Measurements from ENCODE around the gene SSH3.

SSH3 gene

DNA sequence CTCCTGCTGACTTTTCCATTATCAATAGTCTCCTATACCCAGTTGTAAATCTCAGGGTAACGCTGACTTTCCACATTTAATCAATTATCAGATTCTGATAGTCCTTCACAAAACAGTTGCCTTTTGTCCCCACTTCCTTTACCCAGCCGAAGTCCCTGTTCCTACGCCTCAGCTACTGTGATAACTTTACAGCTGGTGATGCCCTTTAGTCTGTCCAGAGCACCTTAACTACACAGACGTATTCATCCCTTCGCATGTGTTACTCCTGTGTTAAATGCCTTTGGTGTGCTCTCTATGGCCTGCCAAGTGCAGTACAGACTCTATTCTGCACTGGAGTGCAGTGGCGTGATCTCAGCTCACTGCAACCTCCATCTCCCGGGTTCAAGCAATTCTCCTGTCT, 20.2 kb downstream of the SSH3 start:
- WGBS (ENCODE audit: insufficient coverage, insufficient read length) = no CpG with 5 or more reads among the region's 7 CpGs
- Histone ChIP-seq H3K4me3 (ENCODE audit: low read length) (no peak overlapping the region), H3K9me3 (ENCODE audit: control insufficient read depth, insufficient read depth, low read length) (no peaks in the 10 kb centered on the region), H3K4me1 (ENCODE audit: control insufficient read depth, insufficient read depth, low read length) (no peaks in the 10 kb centered on the region), H3K27me3 (ENCODE audit: control insufficient read depth, insufficient read depth, low read length) (peaks cover 5% of the 10 kb centered on the region; the same call in 1 of the 2 replicates), H3K27ac (ENCODE audit: low read length) (no peak overlapping the region), H3K36me3 (ENCODE audit: control insufficient read depth, insufficient read depth, low read length) (no peaks in the 10 kb centered on the region)
- no peak for DNase-seq (ENCODE audit: low read depth, low spot score)

DNA sequence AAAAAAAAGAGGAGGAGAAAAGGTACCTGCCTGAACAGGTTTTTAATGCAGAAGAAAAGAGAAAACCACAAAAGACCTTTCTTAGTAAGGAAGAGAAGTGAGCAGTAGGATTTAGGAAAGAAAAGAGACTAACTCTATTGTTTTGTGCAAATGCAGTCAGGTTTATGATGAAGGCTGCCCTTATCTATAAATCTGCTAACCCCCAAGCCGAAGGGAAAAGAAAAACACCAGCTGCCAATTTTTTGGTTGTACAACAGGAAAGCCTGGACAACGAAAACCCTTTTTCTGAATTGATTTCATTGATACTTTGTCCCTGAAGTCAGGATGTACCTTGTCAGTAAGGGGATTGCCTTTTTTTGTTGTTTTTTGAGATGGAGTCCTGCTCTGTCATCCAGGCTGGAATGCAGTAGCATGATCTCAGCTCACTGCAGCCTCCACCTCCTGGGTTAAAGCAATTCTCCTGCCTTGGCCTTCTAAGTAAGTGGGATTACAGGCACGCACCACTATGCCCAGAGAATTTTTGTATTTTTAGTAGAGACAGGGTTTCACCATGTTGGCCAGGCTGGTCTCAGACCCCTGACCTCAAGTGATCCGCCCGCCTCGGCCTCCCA, 28.9 kb downstream of the SSH3 start:
- Histone ChIP-seq H3K9me3 (ENCODE audit: control insufficient read depth, insufficient read depth, low read length) (no peaks in the 10 kb centered on the region), H3K4me3 (ENCODE audit: low read length) (no peak overlapping the region), H3K27ac (ENCODE audit: low read length) (no peak overlapping the region), H3K36me3 (ENCODE audit: control insufficient read depth, insufficient read depth, low read length) (no peaks in the 10 kb centered on the region), H3K27me3 (ENCODE audit: control insufficient read depth, insufficient read depth, low read length) (no peaks in the 10 kb centered on the region), H3K4me1 (ENCODE audit: control insufficient read depth, insufficient read depth, low read length) (no peaks in the 10 kb centered on the region)
- WGBS (ENCODE audit: insufficient coverage, insufficient read length) = no CpG with 5 or more reads among the region's 6 CpGs
- DNase-seq (ENCODE audit: low read depth, low spot score) = no peak

DNA sequence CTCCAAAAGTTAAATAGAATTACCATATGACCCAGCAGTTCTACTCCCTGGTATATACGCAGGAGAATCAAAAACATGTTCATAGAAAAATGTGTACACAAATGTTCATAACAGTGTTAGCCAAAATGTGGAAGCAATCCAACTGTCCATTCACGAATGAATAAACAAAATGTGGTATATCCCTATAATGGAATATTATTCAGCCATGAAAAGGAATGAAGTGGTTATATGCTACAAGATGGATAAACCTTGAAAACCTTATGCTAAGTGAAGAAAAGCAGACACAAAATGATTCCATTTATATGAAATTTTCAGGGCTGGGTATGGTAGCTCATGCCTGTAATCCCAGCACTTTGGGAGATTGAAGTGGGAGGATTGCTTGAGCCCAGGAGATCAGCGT, 33.9 kb downstream of the SSH3 start:
- Histone ChIP-seq H3K27me3 (ENCODE audit: control insufficient read depth, insufficient read depth, low read length) (no peaks in the 10 kb centered on the region), H3K27ac (ENCODE audit: low read length) (no peak overlapping the region), H3K4me1 (ENCODE audit: control insufficient read depth, insufficient read depth, low read length) (no peaks in the 10 kb centered on the region), H3K9me3 (ENCODE audit: control insufficient read depth, insufficient read depth, low read length) (no peaks in the 10 kb centered on the region), H3K4me3 (ENCODE audit: low read length) (no peak overlapping the region), H3K36me3 (ENCODE audit: control insufficient read depth, insufficient read depth, low read length) (no peaks in the 10 kb centered on the region)
- no peak for DNase-seq (ENCODE audit: low read depth, low spot score)
- WGBS (ENCODE audit: insufficient coverage, insufficient read length) = no CpG with 5 or more reads among the region's 3 CpGs

DNA sequence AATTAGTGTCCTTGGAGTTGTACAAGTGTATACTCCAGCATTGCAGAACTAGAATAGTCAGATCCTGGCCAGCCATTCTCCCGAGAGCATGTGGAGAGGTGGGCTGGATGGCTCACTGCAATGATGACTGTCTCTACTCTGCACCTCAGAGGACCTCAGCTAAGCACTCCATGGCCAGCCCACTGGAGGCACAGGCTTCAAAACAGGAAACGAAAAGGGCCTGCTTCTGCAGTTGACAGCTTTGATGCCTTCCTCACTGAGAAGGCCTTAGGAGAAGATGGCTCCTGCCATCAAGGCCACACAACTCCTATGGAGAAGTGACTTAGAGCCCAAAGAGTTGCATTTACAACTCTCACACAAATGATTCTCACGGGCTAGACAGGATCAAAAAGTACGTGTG, 40.9 kb downstream of the SSH3 start:
- H3K27ac ChIP-seq (ENCODE audit: low read length) = no peak overlapping the region
- DNase-seq (ENCODE audit: low read depth, low spot score) = no peak
- no peak overlapping the region for H3K4me3 ChIP-seq (ENCODE audit: low read length)
- no peaks in the 10 kb centered on the region; the same call in 1 of the 2 replicates for H3K4me1 ChIP-seq (ENCODE audit: control insufficient read depth, insufficient read depth, low read length)
- no peaks in the 10 kb centered on the region for H3K9me3 ChIP-seq (ENCODE audit: control insufficient read depth, insufficient read depth, low read length)
- no peaks in the 10 kb centered on the region for H3K27me3 ChIP-seq (ENCODE audit: control insufficient read depth, insufficient read depth, low read length)
- H3K36me3 ChIP-seq (ENCODE audit: control insufficient read depth, insufficient read depth, low read length) = no peaks in the 10 kb centered on the region
- no CpG with 5 or more reads among the region's 4 CpGs for WGBS (ENCODE audit: insufficient coverage, insufficient read length)

DNA sequence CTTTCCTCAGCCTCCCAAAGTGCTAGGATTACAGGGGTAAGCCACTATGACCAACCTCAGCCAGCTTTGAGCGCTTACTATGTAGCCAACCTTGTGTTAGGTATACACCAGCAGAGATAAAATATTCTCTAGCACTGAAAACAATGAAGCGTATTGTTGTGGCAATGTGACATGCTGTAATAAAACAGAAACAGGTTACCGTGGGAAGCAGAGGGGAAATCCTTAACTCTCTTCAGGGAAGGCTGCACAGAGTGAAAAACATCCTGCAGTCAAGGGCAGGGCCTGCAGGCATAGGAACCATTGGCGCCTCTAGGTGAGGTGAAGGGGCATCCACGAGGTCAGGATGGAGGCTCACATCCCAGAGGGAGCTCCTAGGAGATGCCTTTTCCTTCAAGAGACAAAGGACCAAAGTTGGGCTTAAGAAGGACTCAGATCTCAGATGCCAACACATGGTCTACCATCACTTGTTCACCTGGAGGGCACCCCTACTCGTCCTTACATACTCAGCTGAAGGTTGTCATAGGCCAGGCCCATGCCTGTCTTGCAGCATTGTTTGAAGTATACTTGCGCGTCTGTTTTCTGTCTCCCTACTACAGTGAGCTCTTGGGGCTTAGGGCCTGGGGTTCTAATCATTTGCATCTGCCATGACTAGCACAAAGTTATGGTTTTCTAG, 42.1 kb downstream of the SSH3 start:
- H3K27me3 ChIP-seq (ENCODE audit: control insufficient read depth, insufficient read depth, low read length) = no peaks in the 10 kb centered on the region
- DNase-seq (ENCODE audit: low read depth, low spot score) = no peak
- H3K4me1 ChIP-seq (ENCODE audit: control insufficient read depth, insufficient read depth, low read length) = no peaks in the 10 kb centered on the region; the same call in 1 of the 2 replicates
- H3K9me3 ChIP-seq (ENCODE audit: control insufficient read depth, insufficient read depth, low read length) = no peaks in the 10 kb centered on the region
- no peak overlapping the region for H3K4me3 ChIP-seq (ENCODE audit: low read length)
- no CpG with 5 or more reads among the region's 8 CpGs for WGBS (ENCODE audit: insufficient coverage, insufficient read length)
- H3K36me3 ChIP-seq (ENCODE audit: control insufficient read depth, insufficient read depth, low read length) = no peaks in the 10 kb centered on the region
- no peak overlapping the region for H3K27ac ChIP-seq (ENCODE audit: low read length)

DNA sequence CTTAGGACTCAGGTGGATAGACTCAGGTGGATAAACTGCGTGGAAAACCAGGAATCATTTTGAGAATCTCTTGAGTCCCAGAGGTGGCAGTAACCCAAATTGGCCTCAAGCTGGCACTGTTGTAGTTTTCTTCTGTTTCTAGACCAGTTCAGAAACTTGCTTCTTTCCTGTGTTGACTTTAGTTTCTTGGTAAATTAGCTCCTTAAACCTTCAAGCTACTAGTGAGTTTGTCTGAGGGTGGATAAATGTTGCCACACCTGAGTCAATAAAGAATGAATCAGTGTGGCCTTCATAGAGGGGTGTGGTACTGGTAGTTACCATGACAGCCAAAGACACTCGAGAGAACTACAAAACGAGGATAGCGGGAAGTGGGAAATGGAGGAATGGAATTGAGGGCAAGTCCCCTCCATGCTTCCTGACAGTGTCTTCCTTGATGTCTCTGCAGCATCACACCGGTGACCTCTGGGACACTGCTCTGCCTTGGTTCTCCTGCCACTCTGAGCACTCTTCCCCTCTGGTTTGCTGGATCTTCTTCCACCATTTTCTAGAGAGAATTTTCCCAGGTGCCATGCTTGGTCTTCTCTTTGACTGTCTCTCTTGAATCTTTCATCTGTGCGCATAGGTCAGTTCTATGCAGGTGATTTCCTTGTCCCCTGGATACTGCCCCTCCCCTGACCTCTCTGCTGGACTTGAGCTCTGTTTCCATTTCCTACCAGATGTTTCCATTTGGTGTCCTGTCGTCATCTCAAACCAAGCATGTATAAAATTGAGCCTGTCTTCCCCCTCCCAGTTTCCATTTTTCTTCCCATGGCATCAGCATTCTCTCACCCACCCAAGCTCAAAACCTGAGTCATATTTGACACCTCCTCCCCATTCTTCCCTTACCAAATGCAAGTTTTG, 42.8 kb downstream of the SSH3 start:
- H3K4me1 ChIP-seq (ENCODE audit: control insufficient read depth, insufficient read depth, low read length) = no peaks in the 10 kb centered on the region; the same call in 1 of the 2 replicates
- DNase-seq (ENCODE audit: low read depth, low spot score) = no peak
- no peaks in the 10 kb centered on the region for H3K27me3 ChIP-seq (ENCODE audit: control insufficient read depth, insufficient read depth, low read length)
- H3K36me3 ChIP-seq (ENCODE audit: control insufficient read depth, insufficient read depth, low read length) = no peaks in the 10 kb centered on the region
- no CpG with 5 or more reads among the region's 7 CpGs for WGBS (ENCODE audit: insufficient coverage, insufficient read length)
- H3K27ac ChIP-seq (ENCODE audit: low read length) = no peak overlapping the region
- H3K4me3 ChIP-seq (ENCODE audit: low read length) = no peak overlapping the region
- no peaks in the 10 kb centered on the region for H3K9me3 ChIP-seq (ENCODE audit: control insufficient read depth, insufficient read depth, low read length)

DNA sequence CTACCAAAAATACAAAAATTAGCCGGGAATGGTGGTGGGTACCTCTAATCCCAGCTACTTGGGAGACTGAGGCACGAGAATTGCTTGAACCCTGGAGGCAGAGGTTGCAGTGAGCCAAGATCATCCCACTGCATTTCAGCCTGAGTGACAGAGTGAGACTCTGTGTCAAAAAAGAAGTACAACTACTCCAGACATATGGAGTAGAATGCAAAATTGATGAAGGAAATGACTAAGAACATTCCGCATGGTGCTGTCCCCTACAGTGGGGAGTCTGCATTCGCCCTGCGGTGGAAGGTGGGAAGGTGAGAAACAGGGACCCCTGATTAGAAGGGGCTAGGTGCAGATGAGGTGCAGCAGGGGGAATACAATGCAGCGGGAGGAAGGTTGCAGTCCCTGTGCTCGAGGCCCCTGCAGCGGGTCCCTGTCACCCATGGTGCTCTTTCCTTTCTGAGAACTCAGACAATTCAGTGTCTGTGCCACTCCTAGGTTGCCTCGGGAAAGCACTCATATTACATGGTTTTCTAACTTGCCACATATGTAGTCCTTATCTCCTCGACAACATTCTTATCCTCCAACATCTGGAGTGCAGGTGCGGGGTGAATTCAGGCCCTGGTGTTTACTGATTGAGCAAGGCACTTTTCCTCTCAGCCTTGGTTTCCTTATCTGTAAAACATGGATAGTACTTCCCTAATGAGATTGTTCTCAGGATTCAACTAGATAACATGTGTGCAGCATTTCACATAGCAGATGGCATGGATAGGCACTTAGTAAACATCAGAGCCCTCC, 44.8 kb downstream of the SSH3 start:
- DNase-seq (ENCODE audit: low read depth, low spot score) = no peak
- no CpG with 5 or more reads among the region's 11 CpGs for WGBS (ENCODE audit: insufficient coverage, insufficient read length)

DNA sequence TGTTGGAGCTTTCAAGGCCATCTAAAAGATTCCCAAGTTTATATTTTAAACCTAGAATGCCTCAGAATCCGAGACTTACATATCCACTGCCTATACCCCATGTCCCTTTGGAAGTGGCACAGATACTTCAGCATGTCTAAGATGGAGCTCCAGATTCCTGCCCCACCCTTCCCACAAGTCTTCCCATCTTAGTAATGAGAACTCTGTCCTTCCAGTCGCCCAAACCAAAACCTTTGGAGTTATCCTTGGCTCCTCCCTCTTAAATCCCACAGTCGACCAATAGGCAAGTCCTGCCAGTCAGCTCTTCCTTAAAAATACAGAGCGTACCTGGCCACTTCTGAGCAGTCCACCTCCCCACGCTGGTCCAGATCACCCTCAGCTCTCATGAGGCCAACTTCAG, 45.7 kb downstream of the SSH3 start:
- no CpG with 5 or more reads among the region's 5 CpGs for WGBS (ENCODE audit: insufficient coverage, insufficient read length)
- no peak for DNase-seq (ENCODE audit: low read depth, low spot score)
- no peak overlapping the region for H3K4me3 ChIP-seq (ENCODE audit: low read length)
- peaks cover 4% of the 10 kb centered on the region; the same call in 1 of the 2 replicates for H3K4me1 ChIP-seq (ENCODE audit: control insufficient read depth, insufficient read depth, low read length)
- no peaks in the 10 kb centered on the region for H3K36me3 ChIP-seq (ENCODE audit: control insufficient read depth, insufficient read depth, low read length)
- no peaks in the 10 kb centered on the region for H3K9me3 ChIP-seq (ENCODE audit: control insufficient read depth, insufficient read depth, low read length)
- H3K27ac ChIP-seq (ENCODE audit: low read length) = no peak overlapping the region
- no peaks in the 10 kb centered on the region for H3K27me3 ChIP-seq (ENCODE audit: control insufficient read depth, insufficient read depth, low read length)

More for the DNA sequence above, 44.8 kb downstream of the SSH3 start:
- Histone ChIP-seq H3K27me3 (ENCODE audit: control insufficient read depth, insufficient read depth, low read length) (no peaks in the 10 kb centered on the region), H3K9me3 (ENCODE audit: control insufficient read depth, insufficient read depth, low read length) (no peaks in the 10 kb centered on the region), H3K27ac (ENCODE audit: low read length) (no peak overlapping the region), H3K4me1 (ENCODE audit: control insufficient read depth, insufficient read depth, low read length) (peaks cover 4% of the 10 kb centered on the region; the same call in 1 of the 2 replicates), H3K36me3 (ENCODE audit: control insufficient read depth, insufficient read depth, low read length) (no peaks in the 10 kb centered on the region), H3K4me3 (ENCODE audit: low read length) (no peak overlapping the region)

DNA sequence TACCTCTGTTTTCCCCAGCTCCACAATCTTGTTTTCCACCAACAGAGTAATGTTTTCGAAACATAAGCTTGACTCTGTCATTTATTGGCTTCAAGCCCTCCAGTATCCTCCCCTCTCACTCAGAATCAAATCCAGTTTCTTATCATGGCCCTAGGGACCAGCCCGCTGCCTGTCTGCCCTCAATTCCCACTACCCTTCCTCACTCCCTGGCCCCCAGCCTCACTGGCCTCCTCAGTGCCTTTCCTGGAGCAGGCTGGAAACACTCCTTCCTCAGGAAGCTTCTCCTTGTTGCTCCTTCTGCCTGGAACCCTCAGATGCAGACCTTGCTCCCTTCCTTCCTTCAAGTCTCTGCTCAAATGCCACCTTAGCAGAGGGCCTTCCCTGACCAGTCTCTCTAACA, 46.1 kb downstream of the SSH3 start:
- Histone ChIP-seq H3K4me3 (ENCODE audit: low read length) (no peak overlapping the region), H3K4me1 (ENCODE audit: control insufficient read depth, insufficient read depth, low read length) (peaks cover 4% of the 10 kb centered on the region; the same call in 1 of the 2 replicates)
- no CpG with 5 or more reads among the region's 2 CpGs for WGBS (ENCODE audit: insufficient coverage, insufficient read length)

More for the DNA sequence above, 46.1 kb downstream of the SSH3 start:
- DNase-seq (ENCODE audit: low read depth, low spot score) = no peak
- no peaks in the 10 kb centered on the region for H3K27me3 ChIP-seq (ENCODE audit: control insufficient read depth, insufficient read depth, low read length)
- no peaks in the 10 kb centered on the region for H3K36me3 ChIP-seq (ENCODE audit: control insufficient read depth, insufficient read depth, low read length)
- no peak overlapping the region for H3K27ac ChIP-seq (ENCODE audit: low read length)
- no peaks in the 10 kb centered on the region for H3K9me3 ChIP-seq (ENCODE audit: control insufficient read depth, insufficient read depth, low read length)
